ENCODE data around the gene CLEC7A.

- no peak for TF ChIP-seq POLR2AphosphoS5 (IDR thresholded peaks at IDR 0.05; ENCODE audit: low read depth, low read length)
- no peak for TF ChIP-seq TAF1 (IDR thresholded peaks at IDR 0.05; ENCODE audit: borderline replicate concordance, insufficient read depth, low read length)
- no peak for TF ChIP-seq SIN3A (IDR thresholded peaks at IDR 0.05; ENCODE audit: borderline replicate concordance, insufficient read depth, low read length)
- no peak for TF ChIP-seq REST (IDR thresholded peaks at IDR 0.05; ENCODE audit: insufficient read depth in 1 of 2, low read depth in 2 of 2, low read length in 2 of 2)
Measured at GRCh38 chr12:10101042-10101579, 28.9 kb downstream of the CLEC7A start.

Measured in PFSK-1 (cell line).